ENCODE measurements around the gene RHCG.

GRCh38 chr15:89451846-89452245 is 44.5 kb downstream of the RHCG start:
- no peak for TF ChIP-seq CTCF (IDR thresholded peaks at IDR 0.05)
- TF ChIP-seq POLR2A (IDR thresholded peaks at IDR 0.05), result no peak
